IgD-negative memory B cell (primary cell): Measurements from ENCODE around the gene NAV3. TPM values are rescaled to one million over a fixed set of nuclear protein-coding genes. Genes with fewer than 3 reads are reported as not detected.

ENCODE experiments used
- H3K27ac Mint-ChIP-seq, 3 donors: one replicate each; pipeline ENCODE4 v1.8.0; 2020 to 2022; ENCODE audit warnings: mild to moderate bottlenecking in 3 of 3, mixed read lengths in 3 of 3, moderate library complexity in 1 of 3
- H3K27me3 Mint-ChIP-seq: one replicate; pipeline ENCODE4 v1.8.0; 2021; ENCODE audit warnings: mixed read lengths
- H3K36me3 Mint-ChIP-seq: one replicate; pipeline ENCODE4 v1.8.0; 2020; ENCODE audit warnings: mild to moderate bottlenecking, mixed read lengths
- H3K4me1 Mint-ChIP-seq, 3 donors: one replicate each; pipeline ENCODE4 v1.8.0; 2020 to 2022; ENCODE audit warnings: mixed read lengths in 3 of 3, mild to moderate bottlenecking in 1 of 3
- H3K4me3 Mint-ChIP-seq, 4 donors: one replicate each; pipeline ENCODE4 v1.8.0; 2020 to 2022; ENCODE audit warnings: mild to moderate bottlenecking in 4 of 4, mixed read lengths in 4 of 4, moderate library complexity in 3 of 4
- H3K9me3 Mint-ChIP-seq, 3 donors: one replicate each; pipeline ENCODE4 v1.8.0; 2020 to 2021; ENCODE audit warnings: mixed read lengths in 3 of 3, mild to moderate bottlenecking in 1 of 3
- polyA plus RNA-seq: library from polyadenylated mRNA; unstranded; fragments of 300-500 nt; fragmentation: Illumina TruSeq; gene quantifications from one replicate; pipeline ENCODE4 v1.2.3, GENCODE V29; 2021

NAV3 gene
- polyA plus RNA-seq, 1 donor from 2014 or later: 0.11 TPM

- H3K27me3 Mint-ChIP-seq: peaks cover 3% of the 10 kb centered on the region
- H3K4me3 Mint-ChIP-seq: no peak overlapping the region
- no peaks in the 10 kb centered on the region for H3K36me3 Mint-ChIP-seq
- no peak overlapping the region for H3K27ac Mint-ChIP-seq
- H3K9me3 Mint-ChIP-seq: peaks cover 0 to 3% (median 0%) of the 10 kb centered on the region in 3 donors
- no peaks in the 10 kb centered on the region for H3K4me1 Mint-ChIP-seq
Measured at GRCh38 chr12:77817276-77817675, 13.4 kb upstream of the NAV3 start.

GRCh38 chr12:77818351-77818750 is 12.3 kb upstream of the NAV3 start:
- peaks cover 3% of the 10 kb centered on the region for H3K27me3 Mint-ChIP-seq
- peaks cover 0 to 1% (median 0%) of the 10 kb centered on the region in 3 donors for H3K4me1 Mint-ChIP-seq
- H3K36me3 Mint-ChIP-seq: no peaks in the 10 kb centered on the region
- peaks cover 0 to 3% (median 0%) of the 10 kb centered on the region in 3 donors for H3K9me3 Mint-ChIP-seq
- H3K27ac Mint-ChIP-seq: no peak overlapping the region
- no peak overlapping the region for H3K4me3 Mint-ChIP-seq

- Mint-ChIP-seq H3K9me3 (peaks cover 0 to 6% (median 3%) of the 10 kb centered on the region in 3 donors), H3K27ac (no peak overlapping the region), H3K4me3 (no peak overlapping the region), H3K36me3 (no peaks in the 10 kb centered on the region), H3K4me1 (peaks cover 0 to 1% (median 0%) of the 10 kb centered on the region in 3 donors), H3K27me3 (peaks cover 3% of the 10 kb centered on the region)
Measured at GRCh38 chr12:77821699-77822203, 8.9 kb upstream of the NAV3 start.

GRCh38 chr12:77833329-77833728 is 2.6 kb downstream of the NAV3 start:
- no peak overlapping the region for H3K4me3 Mint-ChIP-seq
- H3K27ac Mint-ChIP-seq: no peak overlapping the region
- no peaks in the 10 kb centered on the region for H3K27me3 Mint-ChIP-seq
- H3K9me3 Mint-ChIP-seq: no peaks in the 10 kb centered on the region
- H3K36me3 Mint-ChIP-seq: no peaks in the 10 kb centered on the region
- H3K4me1 Mint-ChIP-seq: no peaks in the 10 kb centered on the region

- Mint-ChIP-seq H3K36me3 (no peaks in the 10 kb centered on the region), H3K27me3 (no peaks in the 10 kb centered on the region), H3K9me3 (no peaks in the 10 kb centered on the region), H3K4me3 (no peak overlapping the region), H3K27ac (no peak overlapping the region), H3K4me1 (no peaks in the 10 kb centered on the region)
Measured at GRCh38 chr12:77834618-77835017, 3.9 kb downstream of the NAV3 start.

- Mint-ChIP-seq H3K27ac (no peak overlapping the region), H3K4me1 (no peaks in the 10 kb centered on the region), H3K4me3 (no peak overlapping the region), H3K27me3 (no peaks in the 10 kb centered on the region), H3K9me3 (no peaks in the 10 kb centered on the region), H3K36me3 (no peaks in the 10 kb centered on the region)
Measured at GRCh38 chr12:77835969-77836368, 5.3 kb downstream of the NAV3 start.

GRCh38 chr12:77837876-77838291 is 7.2 kb downstream of the NAV3 start:
- H3K4me1 Mint-ChIP-seq: no peaks in the 10 kb centered on the region
- H3K27ac Mint-ChIP-seq: no peak overlapping the region
- no peaks in the 10 kb centered on the region for H3K9me3 Mint-ChIP-seq
- H3K4me3 Mint-ChIP-seq: no peak overlapping the region
- H3K27me3 Mint-ChIP-seq: no peaks in the 10 kb centered on the region
- no peaks in the 10 kb centered on the region for H3K36me3 Mint-ChIP-seq

- no peaks in the 10 kb centered on the region for H3K36me3 Mint-ChIP-seq
- H3K27me3 Mint-ChIP-seq: no peaks in the 10 kb centered on the region
Measured at GRCh38 chr12:77841521-77841920, 10.8 kb downstream of the NAV3 start.

GRCh38 chr12:77842430-77842829 is 11.7 kb downstream of the NAV3 start:
- Mint-ChIP-seq H3K27me3 (no peaks in the 10 kb centered on the region), H3K27ac (no peak overlapping the region), H3K4me3 (no peak overlapping the region), H3K9me3 (no peaks in the 10 kb centered on the region), H3K36me3 (no peaks in the 10 kb centered on the region), H3K4me1 (no peaks in the 10 kb centered on the region)

More at GRCh38 chr12:77841521-77841920, 10.8 kb downstream of the NAV3 start:
- no peaks in the 10 kb centered on the region for H3K9me3 Mint-ChIP-seq
- no peak overlapping the region for H3K4me3 Mint-ChIP-seq
- no peak overlapping the region for H3K27ac Mint-ChIP-seq
- H3K4me1 Mint-ChIP-seq: no peaks in the 10 kb centered on the region

GRCh38 chr12:77845831-77846230 is 15.1 kb downstream of the NAV3 start:
- Mint-ChIP-seq H3K4me1 (no peaks in the 10 kb centered on the region), H3K27me3 (no peaks in the 10 kb centered on the region), H3K27ac (no peak overlapping the region), H3K36me3 (no peaks in the 10 kb centered on the region), H3K9me3 (no peaks in the 10 kb centered on the region), H3K4me3 (no peak overlapping the region)

- no peak overlapping the region for H3K27ac Mint-ChIP-seq
- no peaks in the 10 kb centered on the region for H3K9me3 Mint-ChIP-seq
- H3K4me3 Mint-ChIP-seq: no peak overlapping the region
Measured at GRCh38 chr12:77847060-77847541, 16.4 kb downstream of the NAV3 start.

GRCh38 chr12:77847680-77848431 is 17.2 kb downstream of the NAV3 start:
- H3K27me3 Mint-ChIP-seq: no peaks in the 10 kb centered on the region
- H3K27ac Mint-ChIP-seq: no peak overlapping the region
- no peaks in the 10 kb centered on the region for H3K4me1 Mint-ChIP-seq
- no peaks in the 10 kb centered on the region for H3K36me3 Mint-ChIP-seq
- peaks cover 0 to under 1% (median 0%) of the 10 kb centered on the region in 3 donors for H3K9me3 Mint-ChIP-seq
- no peak overlapping the region for H3K4me3 Mint-ChIP-seq

More at GRCh38 chr12:77847060-77847541, 16.4 kb downstream of the NAV3 start:
- no peaks in the 10 kb centered on the region for H3K27me3 Mint-ChIP-seq
- no peaks in the 10 kb centered on the region for H3K36me3 Mint-ChIP-seq
- H3K4me1 Mint-ChIP-seq: no peaks in the 10 kb centered on the region

GRCh38 chr12:77850129-77850528 is 19.4 kb downstream of the NAV3 start:
- H3K36me3 Mint-ChIP-seq: no peaks in the 10 kb centered on the region
- H3K4me1 Mint-ChIP-seq: no peaks in the 10 kb centered on the region
- H3K27me3 Mint-ChIP-seq: no peaks in the 10 kb centered on the region
- H3K27ac Mint-ChIP-seq: no peak overlapping the region
- peaks cover 0 to 3% (median 0%) of the 10 kb centered on the region in 3 donors for H3K9me3 Mint-ChIP-seq
- no peak overlapping the region for H3K4me3 Mint-ChIP-seq

GRCh38 chr12:77850698-77851097 is 20.0 kb downstream of the NAV3 start:
- Mint-ChIP-seq H3K27ac (no peak overlapping the region), H3K4me3 (no peak overlapping the region), H3K4me1 (no peaks in the 10 kb centered on the region), H3K27me3 (no peaks in the 10 kb centered on the region), H3K36me3 (no peaks in the 10 kb centered on the region), H3K9me3 (peaks cover 0 to 3% (median 0%) of the 10 kb centered on the region in 3 donors)

- H3K4me1 Mint-ChIP-seq: no peaks in the 10 kb centered on the region
Measured at GRCh38 chr12:77855548-77855947, 24.9 kb downstream of the NAV3 start.

GRCh38 chr12:77861317-77861716 is 30.6 kb downstream of the NAV3 start:
- H3K27me3 Mint-ChIP-seq: no peaks in the 10 kb centered on the region
- no peaks in the 10 kb centered on the region for H3K36me3 Mint-ChIP-seq
- H3K27ac Mint-ChIP-seq: no peak overlapping the region
- H3K9me3 Mint-ChIP-seq: no peaks in the 10 kb centered on the region
- no peak overlapping the region for H3K4me3 Mint-ChIP-seq
- H3K4me1 Mint-ChIP-seq: no peaks in the 10 kb centered on the region

More at GRCh38 chr12:77855548-77855947, 24.9 kb downstream of the NAV3 start:
- H3K9me3 Mint-ChIP-seq: peaks cover 0 to 3% (median 0%) of the 10 kb centered on the region in 3 donors
- H3K36me3 Mint-ChIP-seq: no peaks in the 10 kb centered on the region
- no peak overlapping the region for H3K4me3 Mint-ChIP-seq
- no peak overlapping the region for H3K27ac Mint-ChIP-seq
- no peaks in the 10 kb centered on the region for H3K27me3 Mint-ChIP-seq
